HG02678 (cell line): Measurements from ENCODE around the gene ATP7B.

Source experiments
- ATAC-seq: cut with Tn5 transposase; IDR thresholded peaks from one replicate; pipeline ENCODE4 v1.9.1; 2021; ENCODE audit warnings: mild to moderate bottlenecking, moderate library complexity; ENCODE audit not compliant: unreplicated experiment

The ATP7B gene

DNA sequence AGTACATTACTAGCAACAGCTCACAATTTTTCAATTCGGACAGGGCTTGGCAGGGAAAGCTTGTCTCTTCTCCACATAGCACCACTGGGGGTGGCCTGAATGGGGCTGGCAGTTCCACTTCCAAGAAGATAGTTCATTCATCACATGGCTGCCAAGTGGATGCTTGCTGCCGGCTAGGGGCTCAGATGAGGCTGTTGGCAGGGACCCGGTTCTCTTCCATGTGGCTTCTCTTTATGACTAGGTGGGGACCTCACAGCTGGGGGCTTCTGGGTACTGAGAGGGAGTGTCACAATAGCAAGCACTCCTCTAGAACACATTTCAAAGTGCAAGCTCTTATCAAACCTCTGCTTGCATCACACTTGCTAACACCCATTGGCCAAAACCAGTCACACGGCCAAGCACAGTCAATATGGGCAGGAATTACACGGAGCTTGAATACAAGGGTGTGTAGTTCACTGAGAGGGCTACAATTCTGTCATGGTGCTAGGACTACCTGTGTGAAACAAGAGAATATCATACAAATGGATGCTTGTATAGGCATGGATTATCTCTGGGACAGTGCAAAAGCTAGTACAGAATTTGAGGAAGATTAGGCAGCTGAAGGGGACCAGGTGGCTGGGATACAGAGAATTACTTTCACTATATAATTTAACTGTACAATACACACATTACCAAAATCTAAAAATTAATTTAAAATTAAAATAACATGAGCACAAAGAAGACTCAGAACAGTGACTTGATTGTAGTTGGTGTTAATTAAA lies 32.3 kb downstream of the ATP7B start:
- ATAC-seq = no peak

DNA sequence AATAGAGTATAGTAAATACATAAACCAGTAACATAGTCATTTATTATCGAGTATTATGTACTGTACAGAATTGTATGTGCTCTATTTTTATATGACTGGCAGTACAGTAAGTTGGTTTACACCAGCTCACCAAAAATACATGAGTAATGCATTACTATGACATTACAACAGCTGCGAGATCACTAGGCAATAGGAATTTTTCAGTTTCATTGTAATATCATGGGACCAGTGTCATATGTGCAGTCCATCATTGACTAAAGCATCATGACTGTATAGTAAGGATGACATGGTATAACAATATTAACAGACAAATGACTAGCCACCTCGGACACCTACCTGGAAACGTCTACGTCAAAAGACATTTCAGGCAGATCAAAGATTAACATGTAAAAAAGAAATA lies 33.6 kb downstream of the ATP7B start:
- ATAC-seq = no peak

DNA sequence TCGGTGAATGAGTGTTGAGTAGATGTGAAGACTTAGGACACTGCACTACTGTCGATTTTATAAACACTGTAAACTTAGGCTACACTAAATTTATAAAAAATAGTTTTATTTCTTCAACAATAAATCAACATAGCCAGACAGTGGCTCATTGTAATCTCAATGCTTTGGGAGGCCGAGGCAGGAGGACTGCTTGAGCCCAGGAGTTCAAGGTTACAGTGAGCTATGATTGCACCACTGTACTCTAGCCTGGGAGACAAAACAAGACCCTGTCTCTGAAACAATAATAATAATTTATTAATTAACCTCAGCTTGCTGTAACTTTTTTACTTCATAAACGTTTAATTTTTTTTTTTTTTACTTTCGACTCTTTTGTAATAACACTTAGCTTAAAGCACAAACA lies 34.4 kb downstream of the ATP7B start:
- ATAC-seq = no peak

DNA sequence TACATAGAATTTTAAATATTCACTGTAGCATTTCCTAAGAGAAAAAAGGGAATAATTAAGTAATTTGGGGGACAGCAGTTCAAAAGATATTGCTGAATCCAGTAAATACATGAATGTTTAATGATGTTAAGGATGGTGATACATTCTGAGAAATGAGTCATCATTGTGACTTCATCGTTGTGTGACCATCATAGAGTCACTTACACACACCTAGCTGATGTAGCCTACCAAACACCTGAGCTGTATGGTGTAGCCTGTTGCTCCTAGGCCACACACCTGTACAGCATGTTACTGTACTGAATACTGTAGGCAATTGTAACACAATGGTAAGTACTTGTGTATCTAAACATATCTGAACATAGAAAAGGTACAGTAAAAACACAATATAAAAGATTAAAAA lies 34.8 kb downstream of the ATP7B start:
- no peak for ATAC-seq

DNA sequence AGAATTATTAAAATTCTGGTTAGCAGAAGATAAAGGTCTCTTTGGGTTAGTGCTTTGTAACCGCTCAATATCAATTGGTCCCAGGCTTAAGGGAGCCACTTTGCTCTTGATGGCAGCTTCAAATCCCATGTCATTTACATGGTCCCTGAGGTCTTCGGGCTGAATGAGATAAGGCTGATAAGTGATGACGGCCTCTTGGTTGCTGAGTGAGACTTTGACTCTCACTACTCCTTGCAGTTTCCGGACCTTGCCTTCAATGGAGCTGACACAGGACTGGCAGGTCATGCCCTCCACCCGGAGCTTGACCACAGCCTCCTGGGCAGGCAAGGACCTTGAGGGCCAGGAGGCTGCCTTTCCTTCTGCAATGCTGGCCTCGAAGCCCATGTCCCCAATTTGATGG lies 36.8 kb downstream of the ATP7B start:
- no peak for ATAC-seq

DNA sequence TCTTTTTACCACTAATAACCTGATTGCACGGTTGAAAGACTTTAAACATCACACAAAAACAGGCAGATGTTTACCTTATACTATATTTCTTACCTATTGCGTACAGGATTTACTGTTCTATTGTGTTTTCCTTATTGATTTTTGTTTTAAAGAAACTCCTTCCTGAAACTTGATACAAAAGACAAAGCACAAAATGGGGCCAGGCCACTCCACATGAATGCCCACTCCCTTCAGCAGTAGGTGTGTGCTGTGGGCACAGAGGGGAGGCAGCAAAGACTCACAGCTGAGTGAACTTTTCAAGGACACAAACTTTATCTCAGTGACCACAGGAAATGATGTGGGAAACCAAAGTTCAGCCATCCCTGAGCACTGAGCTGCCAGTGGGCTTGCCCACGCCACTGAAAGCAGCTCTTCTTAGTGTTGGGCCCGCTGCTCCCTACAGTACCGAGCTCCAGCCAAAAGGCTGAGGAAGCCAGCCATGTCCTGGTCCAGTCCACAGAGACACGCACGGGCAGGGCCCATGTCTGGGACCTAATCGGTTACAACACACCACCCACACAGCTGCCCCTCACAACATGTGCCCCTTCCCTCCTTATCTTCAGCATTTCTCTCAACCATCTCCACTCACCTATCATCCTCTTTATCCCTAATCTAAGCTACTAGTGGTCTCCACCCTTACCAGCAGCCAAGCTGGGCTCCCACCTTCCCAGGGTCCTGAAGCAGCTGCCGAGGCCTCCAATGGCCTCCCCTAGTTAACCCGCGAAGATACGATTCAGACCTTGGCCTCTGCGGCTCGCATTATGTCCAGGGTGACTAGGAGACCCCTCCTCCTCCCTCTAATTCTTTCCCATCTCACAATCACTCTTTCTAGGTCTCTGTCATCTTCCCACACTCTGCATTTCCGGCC lies 39.5 kb downstream of the ATP7B start:
- no peak for ATAC-seq

DNA sequence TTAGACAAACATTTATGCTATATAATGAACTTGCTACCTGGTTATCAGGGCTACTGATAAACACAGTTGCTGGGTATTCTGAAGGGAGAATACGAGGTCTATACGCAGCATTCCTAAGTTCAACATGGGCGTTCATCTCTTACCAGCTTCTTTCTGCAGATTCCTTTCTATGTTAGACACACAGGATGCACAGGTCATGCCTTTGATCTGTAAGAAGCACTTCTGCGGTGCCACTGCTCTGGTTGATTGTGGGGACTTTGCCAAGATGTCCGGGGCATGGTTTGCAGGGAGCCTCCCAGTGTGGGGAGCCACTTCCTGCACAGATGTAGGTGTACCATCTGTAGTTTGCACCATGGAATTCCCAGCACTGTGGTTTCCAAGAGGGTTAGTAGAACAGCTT lies 40.9 kb downstream of the ATP7B start:
- ATAC-seq = no peak

DNA sequence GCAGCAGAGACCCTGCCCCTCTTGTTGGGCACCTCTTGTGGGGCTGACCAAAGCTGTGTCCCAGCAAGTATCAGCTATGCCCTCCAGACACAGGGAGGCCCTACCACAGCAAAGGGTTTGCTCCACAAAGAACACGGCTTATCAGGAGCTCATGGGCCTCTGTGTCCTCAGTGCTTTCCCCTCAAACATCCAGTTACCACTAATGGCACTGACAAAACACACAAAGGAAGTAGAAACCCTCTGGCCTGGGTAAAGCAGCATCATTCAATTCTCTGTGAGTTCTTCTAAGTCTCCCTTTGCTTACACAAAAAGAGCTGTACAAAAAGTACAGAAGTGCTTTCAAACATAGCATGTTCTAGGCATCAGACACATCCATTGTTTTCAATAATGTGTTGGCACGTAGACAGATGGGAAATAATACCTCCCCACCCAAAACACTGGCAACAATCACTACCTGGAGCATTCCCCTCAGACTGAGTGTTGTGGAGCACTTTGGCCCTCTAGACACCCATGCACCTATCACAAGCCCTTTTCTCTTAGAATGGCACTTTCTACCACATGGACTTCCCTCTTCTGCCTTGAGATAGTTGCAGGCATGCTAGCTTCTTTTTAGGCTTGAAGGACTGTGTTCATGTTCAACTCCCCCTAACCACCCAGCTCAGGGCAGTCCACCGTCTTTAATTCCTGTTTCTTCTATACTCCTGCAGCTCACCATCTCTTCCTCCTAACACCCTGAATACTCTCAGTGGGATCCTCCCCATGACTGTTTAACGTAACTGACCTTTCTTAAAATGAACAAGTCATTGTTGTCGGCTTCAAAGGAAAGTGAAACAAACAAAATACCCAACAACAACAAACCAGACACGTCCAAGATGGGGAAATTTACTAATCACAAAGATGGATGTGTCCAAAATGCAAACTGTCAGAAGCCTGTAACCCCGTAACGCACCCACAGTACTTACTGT lies 43.5 kb downstream of the ATP7B start:
- ATAC-seq = no peak

DNA sequence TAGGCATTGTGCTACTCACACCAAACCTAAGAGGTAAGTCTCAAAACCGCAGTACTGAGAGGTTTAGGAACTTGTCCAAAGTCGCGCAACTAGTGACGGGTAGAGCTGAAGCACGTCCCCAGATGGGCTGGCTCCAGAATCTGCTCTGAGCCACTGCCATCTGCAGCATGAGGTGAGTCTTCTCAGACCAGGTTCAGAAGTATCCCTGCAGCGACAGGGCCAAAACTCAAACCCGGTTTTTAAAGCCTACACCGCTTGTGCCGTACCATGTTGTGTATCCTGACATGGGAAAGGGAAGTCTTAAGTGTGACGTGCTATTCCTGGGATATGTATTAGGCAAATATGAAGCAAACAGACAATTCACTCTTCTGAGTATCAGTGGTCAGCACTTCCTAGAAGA lies 45.1 kb downstream of the ATP7B start:
- ATAC-seq = no peak

DNA sequence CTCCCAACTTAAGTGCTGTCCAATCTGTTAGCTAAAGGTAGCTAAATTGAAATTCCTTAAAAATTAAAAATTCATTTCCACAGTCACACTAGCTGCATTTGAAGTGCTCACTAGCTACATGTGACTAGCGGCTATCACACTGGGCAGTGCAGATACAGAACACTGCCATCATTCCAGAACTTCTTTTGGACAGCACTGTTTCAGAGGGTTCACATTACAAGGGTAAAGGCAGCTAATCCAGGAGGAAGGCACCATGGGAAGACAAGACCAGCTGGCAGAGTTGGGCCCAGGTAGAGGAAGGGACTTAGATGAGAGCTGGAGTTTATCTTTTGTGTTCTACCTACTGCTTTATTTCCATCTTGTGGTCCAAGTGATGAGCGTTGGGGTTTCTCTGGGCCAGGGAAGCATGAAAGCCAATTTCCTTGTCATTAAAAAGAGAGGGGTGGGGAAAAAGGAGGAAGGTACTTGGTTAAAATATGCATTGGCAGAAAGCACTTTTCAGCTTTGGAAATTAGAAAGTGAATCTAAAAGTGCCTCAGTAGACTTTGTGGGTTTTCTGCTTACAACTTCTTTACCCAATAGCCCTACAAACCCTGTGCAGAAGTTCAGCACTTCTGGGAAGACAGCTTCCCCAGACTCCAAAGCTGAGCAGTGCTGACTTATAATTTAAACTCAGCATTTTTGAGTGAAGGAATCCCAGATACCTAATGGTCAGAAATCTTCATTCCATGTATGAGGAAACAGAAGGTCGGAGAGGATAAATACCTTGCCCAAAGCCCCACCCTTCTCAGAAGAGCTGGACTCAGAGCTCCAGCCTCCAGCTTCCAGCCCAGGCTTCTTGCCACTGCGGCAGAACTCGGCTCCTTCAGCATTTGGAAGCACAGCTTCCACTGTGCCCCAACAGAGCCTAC lies 49.5 kb downstream of the ATP7B start:
- no peak for ATAC-seq

DNA sequence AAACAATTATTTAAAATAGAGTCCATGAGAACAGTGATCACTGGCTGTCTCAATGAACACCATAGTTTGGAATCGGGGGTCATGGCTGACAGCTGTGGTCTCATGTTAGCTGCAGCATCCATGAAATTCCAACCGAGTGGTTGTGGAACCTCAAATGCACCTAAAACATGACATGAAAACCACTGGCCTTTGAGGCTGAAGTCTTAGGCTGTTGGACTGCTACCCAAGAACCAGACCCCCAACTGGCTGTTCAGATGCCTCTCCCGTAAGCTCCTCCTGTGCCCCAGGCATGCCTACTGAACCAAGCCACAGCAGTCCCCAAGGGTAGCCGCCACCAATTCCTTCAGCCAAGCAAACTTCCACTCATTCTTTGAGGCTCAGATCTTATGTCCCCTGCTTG lies 50.5 kb downstream of the ATP7B start:
- no peak for ATAC-seq

DNA sequence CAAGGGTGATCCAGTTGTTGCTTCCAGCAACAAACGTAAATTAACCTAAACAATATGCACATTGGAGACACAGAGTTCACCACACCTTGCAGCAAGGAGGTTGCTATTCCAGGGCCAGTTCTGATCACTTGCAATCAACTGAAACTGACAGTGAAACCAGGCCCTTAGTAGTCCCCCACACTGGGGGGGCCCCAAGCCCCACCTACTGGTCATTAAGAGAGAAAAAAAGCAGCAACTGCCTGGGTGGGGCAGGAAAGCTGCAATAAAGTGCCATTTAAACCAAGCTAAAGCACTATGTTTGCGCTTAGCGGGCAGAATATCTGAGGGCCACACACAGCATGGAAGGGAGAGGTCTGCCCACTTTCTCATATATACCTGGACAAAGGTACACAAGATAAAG lies 51.5 kb downstream of the ATP7B start:
- peak; percentile 81 for ATAC-seq

DNA sequence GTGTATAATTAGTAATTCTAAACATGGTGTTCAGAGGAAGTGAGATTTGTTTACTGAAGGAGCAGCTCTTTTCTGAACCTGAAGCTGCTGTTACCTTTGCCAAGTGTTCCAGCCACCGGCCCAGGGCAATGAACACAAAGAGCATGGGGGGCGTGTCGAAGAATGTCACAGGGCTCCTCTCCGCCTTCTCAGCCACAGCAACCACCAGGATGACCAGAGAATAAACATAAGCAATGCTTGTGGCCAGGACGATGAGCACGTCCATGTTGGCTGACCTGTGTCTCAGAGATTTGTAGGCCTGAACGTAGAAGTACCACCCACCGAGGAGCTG lies 53.1 kb downstream of the ATP7B start:
- no peak for ATAC-seq

DNA sequence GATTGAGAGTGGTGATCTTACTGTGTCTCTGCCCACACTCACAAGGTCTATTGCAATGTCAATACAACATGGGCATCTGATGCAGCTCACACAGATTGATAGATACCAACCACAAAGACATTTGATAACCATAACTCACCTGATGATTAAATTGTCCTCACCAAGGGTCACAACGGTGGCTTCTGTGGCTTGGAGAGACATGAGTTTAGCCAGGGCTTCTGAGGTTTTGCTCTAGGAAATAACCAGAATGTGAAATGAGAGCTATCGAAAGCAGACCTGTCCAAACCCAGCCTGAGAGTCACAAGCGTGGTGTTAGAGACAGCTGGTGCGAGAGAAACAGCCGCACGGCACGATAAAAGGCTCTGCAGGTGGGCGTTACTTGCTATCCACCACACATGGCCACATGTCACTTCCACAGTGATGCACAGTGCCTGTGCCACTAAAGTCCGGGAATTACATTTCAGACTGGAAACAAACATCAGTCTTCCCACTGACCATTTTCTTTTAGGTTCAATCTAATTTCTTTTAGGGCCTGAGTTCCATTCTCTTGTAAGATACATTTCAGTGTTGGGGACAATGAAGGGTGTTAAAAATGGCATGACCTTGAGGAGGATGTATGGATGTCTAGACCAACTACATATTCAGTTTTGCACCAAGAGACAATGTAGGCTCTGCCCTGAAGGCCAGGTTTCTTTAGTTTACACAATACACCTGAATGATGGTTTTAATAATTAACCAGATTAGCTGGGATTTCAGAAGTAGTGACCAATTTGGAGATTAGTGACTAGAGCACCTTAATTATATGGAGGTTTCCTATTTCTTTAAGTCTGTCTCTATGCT lies 53.7 kb downstream of the ATP7B start:
- peak; percentile 50 for ATAC-seq

DNA sequence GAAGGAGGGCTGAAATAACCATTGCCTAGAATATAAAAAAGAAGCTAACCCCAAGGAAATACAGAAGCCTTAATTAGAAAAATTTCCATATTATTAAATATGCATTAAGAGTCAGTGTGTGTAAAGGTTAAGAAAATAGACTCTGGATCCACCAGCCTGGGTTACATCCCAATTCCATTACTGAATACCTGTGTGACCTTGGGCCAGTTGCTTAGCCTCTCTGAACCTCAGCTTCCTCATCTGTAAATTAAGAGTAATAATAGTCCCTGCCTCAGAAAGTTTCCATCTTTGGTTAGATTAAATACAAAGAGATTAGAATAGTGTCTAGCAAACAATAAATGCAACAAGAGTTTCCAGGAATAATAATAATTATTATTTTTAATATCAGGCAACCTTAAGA lies 54.5 kb downstream of the ATP7B start:
- no peak for ATAC-seq

DNA sequence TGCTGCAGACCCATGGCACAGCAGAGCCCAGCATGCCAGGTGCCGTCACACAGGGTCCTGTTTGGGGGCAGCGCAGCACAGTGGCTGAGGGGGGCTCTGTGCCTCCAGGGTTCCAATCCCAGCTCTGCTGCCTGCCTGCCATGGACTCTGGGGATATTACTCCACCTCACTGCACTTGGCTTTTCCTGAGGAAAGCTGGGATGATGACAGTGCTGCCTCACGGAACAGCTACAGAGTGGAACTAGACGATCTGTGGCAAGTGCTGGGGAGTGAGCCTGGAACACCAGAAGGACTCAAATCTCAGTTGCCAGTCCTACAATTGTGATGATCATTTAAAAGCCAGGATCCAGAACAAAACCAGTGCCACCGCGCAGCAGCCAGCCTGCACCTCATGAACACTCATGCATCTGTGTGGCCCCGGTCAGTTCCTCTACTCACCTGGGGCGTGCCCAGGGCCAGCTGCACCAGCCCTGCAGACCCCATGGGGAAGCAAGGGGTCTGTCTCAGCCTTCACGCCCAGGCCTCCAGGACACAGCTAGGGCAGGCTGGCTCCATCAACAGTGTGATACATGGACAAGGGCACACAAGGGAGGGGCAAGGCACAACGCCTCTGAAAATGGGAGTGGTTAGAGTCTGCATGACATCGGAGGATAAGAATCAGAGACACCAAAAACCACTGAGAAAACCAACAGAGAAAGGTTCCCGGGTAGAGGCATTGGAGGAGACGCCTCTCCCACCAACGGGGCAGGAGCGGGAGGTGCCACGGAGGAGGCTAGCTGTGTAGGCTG lies 55.2 kb downstream of the ATP7B start:
- no peak for ATAC-seq

DNA sequence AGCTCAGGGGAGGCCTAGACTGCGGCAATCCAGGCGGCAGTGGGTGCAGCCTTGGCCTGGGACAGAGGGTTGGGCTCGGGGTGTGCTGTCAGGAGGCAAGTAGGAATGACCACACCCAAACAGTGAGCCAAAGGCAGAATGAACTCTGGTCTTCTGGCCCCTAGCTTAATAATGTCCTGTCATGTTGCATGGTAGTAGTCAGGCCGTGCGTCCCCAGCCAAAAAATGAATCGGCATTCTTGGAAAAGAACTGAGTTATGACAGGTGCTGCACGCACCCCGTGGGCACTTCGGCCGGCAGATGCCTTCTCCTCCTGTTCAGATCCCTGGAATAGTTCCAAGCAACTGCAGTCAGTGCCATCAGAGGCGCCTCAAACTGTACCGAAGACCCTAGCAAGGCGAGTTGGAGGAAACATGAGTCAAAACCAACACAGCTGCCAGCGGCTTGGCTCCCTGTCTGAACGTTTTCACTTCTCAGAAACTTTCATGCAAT lies 55.9 kb downstream of the ATP7B start:
- no peak for ATAC-seq
